Epithelial cell of esophagus (primary cell): Measurements from ENCODE around the gene DDX39A.

Source experiments
- DNase-seq: peaks from one replicate; pipeline ENCODE4 v3.0.0; 2010; ENCODE audit warnings: low read depth
- H3K4me3 ChIP-seq: 2 replicates; pipeline ENCODE4 v1.5.1; 2011; ENCODE audit warnings: mild to moderate bottlenecking, low read length, control low read depth
- CTCF ChIP-seq: IDR thresholded peaks from 2 replicates; pipeline ENCODE4 v1.5.1; 2011; ENCODE audit warnings: low read depth, mild to moderate bottlenecking, low read length, control low read depth, inconsistent platforms; ENCODE audit not compliant: insufficient read depth; ENCODE audit errors: missing control alignments

DDX39A gene

GRCh38 chr19:14363183-14364097 lies 55.7 kb downstream of the DDX39A start:
- H3K4me3 ChIP-seq: no peak overlapping the region
- no peak for TF ChIP-seq CTCF
- peak; percentile 43 for DNase-seq

GRCh38 chr19:14361824-14362223 lies 57.3 kb downstream of the DDX39A start:
- no peak overlapping the region for H3K4me3 ChIP-seq
- no peak for TF ChIP-seq CTCF
- no peak for DNase-seq
